ENCODE results near the gene ZFX.

Gene ZFX

GRCh38 chrX:24201216-24201615 is 51.7 kb downstream of the ZFX start:
- Histone ChIP-seq H3K79me2 (ENCODE audit: control insufficient read depth, insufficient read depth, low read length, unreplicated experiment) (peaks cover 94% of the 10 kb centered on the region), H3K4me1 (ENCODE audit: control insufficient read depth, insufficient read depth, low read length, unreplicated experiment) (peaks cover 36% of the 10 kb centered on the region), H2AFZ (ENCODE audit: low read length, unreplicated experiment) (no peak overlapping the region), H3K27ac (ENCODE audit: low read depth, low read length) (no peak overlapping the region), H3K27me3 (ENCODE audit: insufficient read depth, low read length) (no peaks in the 10 kb centered on the region), H3K36me3 (ENCODE audit: insufficient read depth, low read length) (0 out of 2 replicates have a peak, but pooled peaks cover 13% of the 10 kb centered on the region), H3K4me3 (ENCODE audit: low read depth, low read length) (no peak overlapping the region)

DNA sequence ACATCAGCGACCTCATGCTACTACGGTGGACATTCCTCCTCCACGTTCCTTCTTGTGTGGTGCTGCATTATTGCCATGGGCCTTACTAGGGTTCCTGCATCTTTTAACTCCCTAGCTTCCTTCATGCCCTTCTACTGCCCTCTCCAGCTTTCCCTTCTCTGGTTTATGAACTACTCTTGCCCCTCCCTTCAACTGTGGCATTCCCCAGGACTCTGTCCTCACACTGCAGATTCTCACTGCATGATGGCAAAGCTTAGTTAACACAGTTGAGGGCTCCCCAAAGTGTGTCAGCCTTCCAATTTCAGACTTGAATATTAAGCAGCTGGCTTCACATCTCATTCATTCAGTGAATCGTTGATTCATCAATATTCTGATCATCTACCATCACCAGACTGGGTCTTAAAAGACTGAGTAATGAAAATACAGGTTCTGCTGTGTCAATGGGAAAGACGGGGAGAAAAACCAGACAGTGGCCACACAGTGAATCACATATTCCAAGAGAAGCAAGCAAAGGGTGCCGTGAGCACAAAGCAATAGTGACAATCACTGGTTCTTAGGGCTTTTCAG is 53.0 kb downstream of the ZFX start:
- Histone ChIP-seq H3K27me3 (ENCODE audit: insufficient read depth, low read length) (no peaks in the 10 kb centered on the region), H3K79me2 (ENCODE audit: control insufficient read depth, insufficient read depth, low read length, unreplicated experiment) (peaks cover 86% of the 10 kb centered on the region)

DNA sequence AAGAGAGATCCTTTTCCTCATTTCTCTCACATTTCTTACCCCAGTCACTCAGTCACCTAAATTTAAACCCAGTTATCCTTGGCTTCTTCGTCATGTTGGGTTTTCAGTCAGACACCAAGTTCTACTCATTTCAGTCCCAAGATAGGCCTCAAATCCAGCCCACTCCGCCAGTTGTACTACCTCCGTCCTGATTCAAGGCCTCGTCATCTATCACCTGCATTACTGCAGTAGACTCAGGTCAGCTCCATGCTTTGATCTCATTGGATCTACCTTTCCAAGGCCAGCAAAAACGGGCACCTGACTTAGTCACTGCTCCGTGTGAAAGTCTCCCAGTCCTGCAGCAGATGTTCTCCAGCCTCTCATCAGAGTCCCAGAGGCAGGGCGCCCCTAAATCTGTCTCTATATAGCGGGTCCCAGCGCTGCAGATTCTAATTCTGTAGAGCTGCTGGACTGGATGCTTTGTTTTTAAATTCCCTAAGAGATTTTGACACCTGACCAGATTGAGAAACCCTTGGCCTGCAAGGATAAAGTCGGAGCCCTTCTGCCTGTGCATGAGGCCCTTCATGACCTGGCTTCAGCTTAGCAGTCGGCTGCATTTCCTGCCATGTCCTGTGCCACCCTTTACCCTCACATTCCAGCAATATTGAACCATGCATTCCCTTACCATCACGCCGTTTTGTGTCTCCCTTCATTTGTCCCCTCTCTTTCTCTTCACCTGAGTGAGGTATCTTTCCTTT is 53.7 kb downstream of the ZFX start:
- no peaks in the 10 kb centered on the region for H3K27me3 ChIP-seq (ENCODE audit: insufficient read depth, low read length)
- H3K27ac ChIP-seq (ENCODE audit: low read depth, low read length), result peak overlapping the region; percentile 77; the same call in 1 of the 2 replicates
- H2AFZ ChIP-seq (ENCODE audit: low read length, unreplicated experiment), result no peak overlapping the region
- H3K79me2 ChIP-seq (ENCODE audit: control insufficient read depth, insufficient read depth, low read length, unreplicated experiment), result peaks cover 83% of the 10 kb centered on the region
- H3K36me3 ChIP-seq (ENCODE audit: insufficient read depth, low read length), result peaks cover 18% of the 10 kb centered on the region
- 0 out of 2 replicates have a peak overlapping the region, but pooled peaks have one; percentile 40 for H3K4me3 ChIP-seq (ENCODE audit: low read depth, low read length)
- H3K4me1 ChIP-seq (ENCODE audit: control insufficient read depth, insufficient read depth, low read length, unreplicated experiment), result peaks cover 47% of the 10 kb centered on the region

More for the DNA sequence above, 53.0 kb downstream of the ZFX start:
- Histone ChIP-seq H2AFZ (ENCODE audit: low read length, unreplicated experiment) (no peak overlapping the region), H3K4me3 (ENCODE audit: low read depth, low read length) (no peak overlapping the region), H3K27ac (ENCODE audit: low read depth, low read length) (peak overlapping the region; percentile 12; the same call in 1 of the 2 replicates), H3K4me1 (ENCODE audit: control insufficient read depth, insufficient read depth, low read length, unreplicated experiment) (peaks cover 40% of the 10 kb centered on the region), H3K36me3 (ENCODE audit: insufficient read depth, low read length) (peaks cover 13% of the 10 kb centered on the region; the same call in 1 of the 2 replicates)

- Histone ChIP-seq H3K4me3 (ENCODE audit: low read depth, low read length) (peak overlapping the region; percentile 40; the same call in 1 of the 2 replicates), H3K79me2 (ENCODE audit: control insufficient read depth, insufficient read depth, low read length, unreplicated experiment) (peaks cover 75% of the 10 kb centered on the region), H3K4me1 (ENCODE audit: control insufficient read depth, insufficient read depth, low read length, unreplicated experiment) (peaks cover 48% of the 10 kb centered on the region), H2AFZ (ENCODE audit: low read length, unreplicated experiment) (no peak overlapping the region), H3K27ac (ENCODE audit: low read depth, low read length) (peak overlapping the region; percentile 77), H3K27me3 (ENCODE audit: insufficient read depth, low read length) (no peaks in the 10 kb centered on the region), H3K36me3 (ENCODE audit: insufficient read depth, low read length) (peaks cover 22% of the 10 kb centered on the region)
Observed at GRCh38 chrX:24204331-24204730, 54.8 kb downstream of the ZFX start.

GRCh38 chrX:24204958-24205357 is 55.4 kb downstream of the ZFX start:
- H3K4me3 ChIP-seq (ENCODE audit: low read depth, low read length), result 0 out of 2 replicates have a peak overlapping the region, but pooled peaks have one; percentile 40
- peaks cover 23% of the 10 kb centered on the region for H3K36me3 ChIP-seq (ENCODE audit: insufficient read depth, low read length)
- peaks cover 48% of the 10 kb centered on the region for H3K4me1 ChIP-seq (ENCODE audit: control insufficient read depth, insufficient read depth, low read length, unreplicated experiment)
- H3K27ac ChIP-seq (ENCODE audit: low read depth, low read length), result peak overlapping the region; percentile 77
- peaks cover 70% of the 10 kb centered on the region for H3K79me2 ChIP-seq (ENCODE audit: control insufficient read depth, insufficient read depth, low read length, unreplicated experiment)
- no peaks in the 10 kb centered on the region for H3K27me3 ChIP-seq (ENCODE audit: insufficient read depth, low read length)
- no peak overlapping the region for H2AFZ ChIP-seq (ENCODE audit: low read length, unreplicated experiment)

- peaks cover 48% of the 10 kb centered on the region for H3K79me2 ChIP-seq (ENCODE audit: control insufficient read depth, insufficient read depth, low read length, unreplicated experiment)
- H3K36me3 ChIP-seq (ENCODE audit: insufficient read depth, low read length), result peaks cover 32% of the 10 kb centered on the region
- no peaks in the 10 kb centered on the region for H3K27me3 ChIP-seq (ENCODE audit: insufficient read depth, low read length)
- H3K4me3 ChIP-seq (ENCODE audit: low read depth, low read length), result no peak overlapping the region
- no peak overlapping the region for H2AFZ ChIP-seq (ENCODE audit: low read length, unreplicated experiment)
- peaks cover 36% of the 10 kb centered on the region for H3K4me1 ChIP-seq (ENCODE audit: control insufficient read depth, insufficient read depth, low read length, unreplicated experiment)
- peak overlapping the region; percentile 43 for H3K27ac ChIP-seq (ENCODE audit: low read depth, low read length)
Observed at GRCh38 chrX:24207826-24208225, 58.3 kb downstream of the ZFX start.

DNA sequence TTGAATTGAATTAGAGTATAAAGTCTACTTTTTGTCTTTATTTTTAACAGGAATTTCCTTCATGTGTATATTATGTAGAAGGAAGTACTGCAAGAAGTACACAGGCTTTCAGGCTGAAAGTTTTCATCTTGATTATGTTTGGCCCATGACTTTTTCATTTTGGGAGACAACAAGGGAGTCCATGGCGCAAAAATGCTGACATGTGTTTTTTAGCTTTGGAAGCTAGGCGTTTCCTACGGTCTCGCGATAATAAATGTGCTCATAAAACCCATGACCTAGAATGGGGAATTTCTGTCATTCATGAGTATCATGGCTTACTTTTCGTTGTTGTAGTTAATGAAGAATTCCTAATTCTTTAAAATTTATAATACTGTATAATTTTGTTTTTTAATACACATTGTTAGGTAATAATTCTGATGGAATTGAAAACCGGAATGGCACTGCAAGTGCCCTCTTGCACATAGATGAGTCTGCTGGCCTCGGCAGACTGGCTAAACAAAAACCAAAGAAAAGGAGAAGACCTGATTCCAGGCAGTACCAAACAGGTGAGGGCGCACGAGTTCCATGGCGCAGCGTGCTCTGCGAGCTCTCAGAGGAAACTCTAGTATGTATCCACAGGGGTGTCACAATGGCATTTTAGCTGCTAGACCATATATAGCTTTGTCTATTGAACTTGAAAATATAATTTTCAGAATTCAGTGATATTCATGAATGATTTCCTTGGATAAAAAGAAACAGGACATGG is 59.1 kb downstream of the ZFX start:
- no peak overlapping the region for H3K4me3 ChIP-seq (ENCODE audit: low read depth, low read length)
- no peak overlapping the region for H2AFZ ChIP-seq (ENCODE audit: low read length, unreplicated experiment)
- H3K36me3 ChIP-seq (ENCODE audit: insufficient read depth, low read length), result peaks cover 32% of the 10 kb centered on the region
- peak overlapping the region; percentile 43 for H3K27ac ChIP-seq (ENCODE audit: low read depth, low read length)
- peaks cover 40% of the 10 kb centered on the region for H3K79me2 ChIP-seq (ENCODE audit: control insufficient read depth, insufficient read depth, low read length, unreplicated experiment)
- no peaks in the 10 kb centered on the region for H3K27me3 ChIP-seq (ENCODE audit: insufficient read depth, low read length)
- H3K4me1 ChIP-seq (ENCODE audit: control insufficient read depth, insufficient read depth, low read length, unreplicated experiment), result peaks cover 29% of the 10 kb centered on the region

DNA sequence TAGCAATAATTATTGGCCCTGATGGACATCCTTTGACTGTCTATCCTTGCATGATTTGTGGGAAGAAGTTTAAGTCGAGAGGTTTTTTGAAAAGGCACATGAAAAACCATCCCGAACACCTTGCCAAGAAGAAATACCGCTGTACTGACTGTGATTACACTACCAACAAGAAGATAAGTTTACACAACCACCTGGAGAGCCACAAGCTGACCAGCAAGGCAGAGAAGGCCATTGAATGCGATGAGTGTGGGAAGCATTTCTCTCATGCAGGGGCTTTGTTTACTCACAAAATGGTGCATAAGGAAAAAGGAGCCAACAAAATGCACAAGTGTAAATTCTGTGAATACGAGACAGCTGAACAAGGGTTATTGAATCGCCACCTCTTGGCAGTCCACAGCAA is 60.7 kb downstream of the ZFX start:
- H3K27ac ChIP-seq (ENCODE audit: low read depth, low read length), result no peak overlapping the region
- peaks cover 13% of the 10 kb centered on the region for H3K4me1 ChIP-seq (ENCODE audit: control insufficient read depth, insufficient read depth, low read length, unreplicated experiment)
- no peaks in the 10 kb centered on the region for H3K27me3 ChIP-seq (ENCODE audit: insufficient read depth, low read length)
- no peak overlapping the region for H2AFZ ChIP-seq (ENCODE audit: low read length, unreplicated experiment)
- peaks cover 26% of the 10 kb centered on the region for H3K79me2 ChIP-seq (ENCODE audit: control insufficient read depth, insufficient read depth, low read length, unreplicated experiment)
- peaks cover 35% of the 10 kb centered on the region for H3K36me3 ChIP-seq (ENCODE audit: insufficient read depth, low read length)
- H3K4me3 ChIP-seq (ENCODE audit: low read depth, low read length), result no peak overlapping the region

DNA sequence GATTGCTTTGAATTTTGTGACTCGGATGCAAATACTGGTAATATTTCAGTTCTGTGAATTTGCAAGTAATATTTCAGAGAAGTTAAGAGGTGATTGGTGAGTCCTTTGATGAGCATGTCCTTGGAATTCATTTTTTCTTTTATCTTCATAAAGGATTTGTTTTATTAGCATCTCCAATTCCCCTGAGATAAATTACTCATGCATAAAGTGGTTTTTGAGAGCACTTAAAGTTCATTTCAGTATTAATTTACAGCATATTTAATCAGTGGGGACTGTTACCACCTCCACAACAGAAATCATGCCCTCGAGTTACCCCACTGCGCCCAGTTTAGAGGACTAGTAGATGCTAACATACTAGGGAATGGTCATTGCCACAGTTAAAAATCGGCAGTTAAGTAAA is 65.0 kb downstream of the ZFX start:
- no peaks in the 10 kb centered on the region for H3K4me1 ChIP-seq (ENCODE audit: control insufficient read depth, insufficient read depth, low read length, unreplicated experiment)
- H3K36me3 ChIP-seq (ENCODE audit: insufficient read depth, low read length), result peaks cover 30% of the 10 kb centered on the region
- H3K27ac ChIP-seq (ENCODE audit: low read depth, low read length), result no peak overlapping the region
- no peaks in the 10 kb centered on the region for H3K27me3 ChIP-seq (ENCODE audit: insufficient read depth, low read length)
- H3K79me2 ChIP-seq (ENCODE audit: control insufficient read depth, insufficient read depth, low read length, unreplicated experiment), result peaks cover 7% of the 10 kb centered on the region
- no peak overlapping the region for H3K4me3 ChIP-seq (ENCODE audit: low read depth, low read length)
- H2AFZ ChIP-seq (ENCODE audit: low read length, unreplicated experiment), result no peak overlapping the region

DNA sequence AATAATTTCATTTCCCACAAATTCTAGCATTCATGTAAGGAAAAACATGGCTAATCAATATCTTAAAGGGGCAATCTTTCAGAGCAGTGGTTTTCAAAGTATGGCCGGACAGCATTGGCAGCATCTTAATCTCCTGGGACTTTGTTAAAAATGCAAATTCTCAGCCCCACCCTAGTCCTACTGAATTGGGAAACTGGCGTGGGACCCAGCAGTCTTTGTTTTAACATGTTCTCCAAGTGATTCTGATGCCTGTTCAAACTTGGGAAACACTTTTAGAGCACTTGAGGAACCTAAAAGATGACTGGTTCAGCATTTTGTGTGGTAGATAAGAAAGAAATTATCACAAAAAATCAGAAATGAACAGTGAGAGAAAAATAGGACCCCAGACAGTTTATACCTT is 65.7 kb downstream of the ZFX start:
- Histone ChIP-seq H3K36me3 (ENCODE audit: insufficient read depth, low read length) (peaks cover 26% of the 10 kb centered on the region), H3K4me3 (ENCODE audit: low read depth, low read length) (no peak overlapping the region), H3K4me1 (ENCODE audit: control insufficient read depth, insufficient read depth, low read length, unreplicated experiment) (no peaks in the 10 kb centered on the region), H3K27me3 (ENCODE audit: insufficient read depth, low read length) (no peaks in the 10 kb centered on the region), H3K79me2 (ENCODE audit: control insufficient read depth, insufficient read depth, low read length, unreplicated experiment) (peaks cover 7% of the 10 kb centered on the region), H2AFZ (ENCODE audit: low read length, unreplicated experiment) (no peak overlapping the region), H3K27ac (ENCODE audit: low read depth, low read length) (no peak overlapping the region)
